Measurements from ENCODE around the gene HP. TPM values are rescaled to one million over a fixed set of nuclear protein-coding genes. Genes with fewer than 3 reads are reported as not detected.

Gene HP
- total and polyA plus RNA-seq, 2 of the 4 experiments (the other 2 are of a cell fraction): not detected

DNA sequence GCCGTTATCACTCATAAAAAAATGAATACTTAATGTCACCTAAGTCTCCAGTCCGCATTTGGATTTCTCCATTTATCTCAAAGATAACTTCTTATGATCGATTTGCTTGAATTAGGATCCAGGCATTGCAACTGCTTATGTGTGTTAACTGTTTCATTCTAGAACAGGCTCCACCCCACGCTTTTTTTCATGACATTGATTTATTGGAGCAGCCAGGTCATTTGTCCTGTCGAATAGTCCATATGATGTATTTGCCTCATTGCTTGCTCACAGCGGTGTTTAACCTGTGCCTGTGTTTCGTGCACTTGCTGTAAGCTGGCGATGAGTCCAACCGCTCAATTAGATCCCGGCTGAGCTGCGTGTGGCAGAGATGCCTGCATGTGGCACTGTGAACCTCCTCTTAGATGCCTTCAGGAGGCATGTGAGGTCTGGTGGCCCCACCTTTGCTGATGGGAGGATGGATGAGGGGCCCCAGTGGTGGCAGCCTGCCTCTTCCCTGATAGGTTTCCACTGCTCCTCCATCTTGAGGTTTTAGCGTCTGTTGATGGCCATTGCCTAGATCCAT, 55.7 kb downstream of the HP start:
- 98% methylated on average over 7 of the region's 12 CpGs; no CpG with 5 or more reads in 1 of the 2 experiments for WGBS, 2 experiments (ENCODE audit: extremely low coverage in 2 of 2, insufficient read length in 1 of 2)
- no peaks in the 10 kb centered on the region for H3K79me1 ChIP-seq (ENCODE audit: low read depth in 1 of 2, low read length in 2 of 2)
- no peak overlapping the region for H4K91ac ChIP-seq (ENCODE audit: insufficient read depth, low read depth, low read length)
- H3K4me1 ChIP-seq (ENCODE audit: control insufficient read depth, insufficient read depth, low read length): no peaks in the 10 kb centered on the region
- ATAC-seq (ENCODE audit: low read depth): no peak
- TF ChIP-seq BHLHE40 (IDR thresholded peaks at IDR 0.05; ENCODE audit: low read depth, low read length) (no peak), CHD1 (IDR thresholded peaks at IDR 0.05; ENCODE audit: low read depth, low read length) (no peak), FOS (IDR thresholded peaks at IDR 0.05; ENCODE audit: low read depth, low read length) (no peak), NFE2L2 (IDR thresholded peaks at IDR 0.05; ENCODE audit: low read depth, low read length) (no peak), SMC3 (IDR thresholded peaks at IDR 0.05; ENCODE audit: low read depth, low read length) (no peak), RFX5 (IDR thresholded peaks at IDR 0.05; ENCODE audit: low read depth, low read length) (no peak), RAD21 (IDR thresholded peaks at IDR 0.05; ENCODE audit: low read length) (no peak), RCOR1 (IDR thresholded peaks at IDR 0.05; ENCODE audit: insufficient replicate concordance, low read length) (no peak)
- TF ChIP-seq, protein P1, sequence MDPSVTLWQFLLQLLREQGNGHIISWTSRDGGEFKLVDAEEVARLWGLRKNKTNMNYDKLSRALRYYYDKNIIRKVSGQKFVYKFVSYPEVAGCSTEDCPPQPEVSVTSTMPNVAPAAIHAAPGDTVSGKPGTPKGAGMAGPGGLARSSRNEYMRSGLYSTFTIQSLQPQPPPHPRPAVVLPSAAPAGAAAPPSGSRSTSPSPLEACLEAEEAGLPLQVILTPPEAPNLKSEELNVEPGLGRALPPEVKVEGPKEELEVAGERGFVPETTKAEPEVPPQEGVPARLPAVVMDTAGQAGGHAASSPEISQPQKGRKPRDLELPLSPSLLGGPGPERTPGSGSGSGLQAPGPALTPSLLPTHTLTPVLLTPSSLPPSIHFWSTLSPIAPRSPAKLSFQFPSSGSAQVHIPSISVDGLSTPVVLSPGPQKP (IDR thresholded peaks at IDR 0.05; ENCODE audit: borderline replicate concordance, low read depth, low read length): no peak
- TF ChIP-seq, protein P2, sequence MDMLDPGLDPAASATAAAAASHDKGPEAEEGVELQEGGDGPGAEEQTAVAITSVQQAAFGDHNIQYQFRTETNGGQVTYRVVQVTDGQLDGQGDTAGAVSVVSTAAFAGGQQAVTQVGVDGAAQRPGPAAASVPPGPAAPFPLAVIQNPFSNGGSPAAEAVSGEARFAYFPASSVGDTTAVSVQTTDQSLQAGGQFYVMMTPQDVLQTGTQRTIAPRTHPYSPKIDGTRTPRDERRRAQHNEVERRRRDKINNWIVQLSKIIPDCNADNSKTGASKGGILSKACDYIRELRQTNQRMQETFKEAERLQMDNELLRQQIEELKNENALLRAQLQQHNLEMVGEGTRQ (IDR thresholded peaks at IDR 0.05; ENCODE audit: low read depth, low read length): no peak
- POLR2A ChIA-PET (ENCODE audit: unreplicated experiment): no interaction called here
- H2BK15ac ChIP-seq (ENCODE audit: low read depth, low read length): no peak overlapping the region
- dilution Hi-C loops (cut with HindIII; ENCODE audit: low sequenced_read_pairs, unreplicated experiment): no loop called here
- no peak overlapping the region for H3K4me2 ChIP-seq (ENCODE audit: low read depth, low read length)
- no peak overlapping the region for H3K4me3 ChIP-seq (ENCODE audit: insufficient read depth, low read depth, low read length)
- H2AFZ ChIP-seq (replicated peaks; ENCODE audit: low read length, poor library complexity): no peak overlapping the region
- no peak overlapping the region for H3K27ac ChIP-seq (ENCODE audit: insufficient read depth, low read length)
- no peak overlapping the region for H2AK5ac ChIP-seq (ENCODE audit: low read depth, low read length)
- in situ Hi-C loops (cut with MboI; ENCODE audit: low sequenced_read_pairs): no loop called here
- H3K36me3 ChIP-seq (ENCODE audit: control insufficient read depth, insufficient read depth, low read length): peaks cover 70% of the 10 kb centered on the region
- H3K18ac ChIP-seq (ENCODE audit: low read depth, low read length): no peak overlapping the region
- DNase-seq: no peak
- H4K5ac ChIP-seq (ENCODE audit: low read depth, low read length): no peak overlapping the region
- H4K8ac ChIP-seq (ENCODE audit: low read depth in 2 of 2, low read length in 2 of 2): no peak overlapping the region
- no peaks in the 10 kb centered on the region for H4K20me1 ChIP-seq (ENCODE audit: insufficient read depth, low read length)
- H3K14ac ChIP-seq (replicated peaks; ENCODE audit: low read depth, low read length): no peak overlapping the region
- no TSS peak for BruUV-seq (replicated peaks)
- no peak overlapping the region for H2BK5ac ChIP-seq (ENCODE audit: low read depth, low read length, poor library complexity, severe bottlenecking)
- no peak overlapping the region for H3K23ac ChIP-seq (ENCODE audit: low read depth, low read length)
- H3K9me3 ChIP-seq (ENCODE audit: control insufficient read depth, insufficient read depth, low read length): no peaks in the 10 kb centered on the region
- H3K9ac ChIP-seq (ENCODE audit: low read depth, low read length): no peak overlapping the region
- no peak overlapping the region for H2BK20ac ChIP-seq (ENCODE audit: low read depth, low read length)
- H3K4ac ChIP-seq (ENCODE audit: low read depth, low read length): no peak overlapping the region
- H3K56ac ChIP-seq (ENCODE audit: extremely low read depth, insufficient read depth, low read length): no peak overlapping the region
- CTCF ChIA-PET: no interaction called here
- H3K9me1 ChIP-seq (ENCODE audit: insufficient read depth, low read length): no peaks in the 10 kb centered on the region; the same call in 1 of the 2 replicates
- no peaks in the 10 kb centered on the region for H3K27me3 ChIP-seq (ENCODE audit: control insufficient read depth, insufficient read depth, low read length)
- no peak overlapping the region for H2AK9ac ChIP-seq (replicated peaks; ENCODE audit: low read depth, low read length, poor library complexity)
- intact Hi-C loops (cut with micrococcal nuclease): no loop called here
- no peak overlapping the region for H2BK120ac ChIP-seq (ENCODE audit: low read depth, low read length)

Measured in IMR-90 (cell line).